HG03520 (cell line): ENCODE results near the gene PAX9.

Experiments used
- ATAC-seq: cut with Tn5 transposase; IDR thresholded peaks from one replicate; pipeline ENCODE4 v1.9.1; 2021; ENCODE audit warnings: mild to moderate bottlenecking, moderate library complexity; ENCODE audit not compliant: unreplicated experiment

Gene PAX9

DNA sequence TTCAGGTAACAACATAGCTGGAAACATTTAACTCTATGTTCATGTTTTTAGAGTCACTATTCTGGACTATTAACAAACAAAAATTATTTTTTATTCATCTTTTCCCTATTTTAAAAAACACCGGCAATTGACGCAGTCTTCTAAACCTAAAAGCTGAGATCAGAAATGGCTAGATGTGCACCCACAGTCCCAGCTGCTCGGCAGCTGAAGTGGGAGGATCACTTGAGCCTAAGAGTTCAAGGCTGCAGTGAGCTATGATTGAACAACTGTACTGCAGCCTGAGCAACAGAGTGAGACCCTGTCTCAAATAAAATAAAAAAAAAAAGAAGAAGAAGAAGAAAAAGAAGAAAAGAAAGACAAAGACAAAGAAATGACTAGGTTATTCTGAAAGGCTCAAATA, 64.5 kb downstream of the PAX9 start:
- no peak for ATAC-seq
